Urothelium cell line (cell line): ENCODE measurements around the gene CHRNG.
A peak's percentile ranks its signal among the peaks of the same experiment; 100 is the strongest.

ENCODE experiments used
- DNase-seq: peaks from one replicate; pipeline ENCODE4 v3.0.0; 2011; ENCODE audit warnings: low spot score, mixed read lengths
- FAIRE-seq: peaks from 2 replicates; lab custom pipeline; 2011; peaks lifted over from hg19 to GRCh38; lab: Jason Lieb, UNC

Gene CHRNG

GRCh38 chr2:232504438-232504837 is 35.1 kb upstream of the CHRNG start:
- DNase-seq (no peak), FAIRE-seq (no peak)

GRCh38 chr2:232505856-232506255 is 33.6 kb upstream of the CHRNG start:
- FAIRE-seq = no peak

GRCh38 chr2:232506709-232507108 is 32.8 kb upstream of the CHRNG start:
- FAIRE-seq = no peak
- DNase-seq = no peak

More at GRCh38 chr2:232505856-232506255, 33.6 kb upstream of the CHRNG start:
- DNase-seq = no peak

DNA sequence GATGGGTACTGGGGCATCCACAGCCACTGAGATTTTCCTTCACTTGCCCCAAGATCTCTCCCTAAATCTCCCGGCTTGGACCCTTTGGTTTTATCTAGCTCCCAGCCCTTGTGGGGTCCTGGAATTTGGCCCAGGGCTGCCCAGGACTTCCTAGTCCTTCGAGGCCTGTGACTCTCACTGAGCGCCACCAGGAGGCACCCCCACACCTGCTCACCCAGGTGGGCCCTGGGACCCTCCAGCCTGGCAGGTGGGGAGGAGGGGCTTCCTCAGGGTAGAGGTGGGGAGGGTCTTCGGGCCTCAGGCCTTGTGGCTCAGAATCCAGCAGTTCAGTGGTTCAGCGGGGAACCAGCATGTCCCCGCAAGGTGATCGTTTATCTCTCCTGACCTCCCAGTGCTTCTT is 31.2 kb upstream of the CHRNG start:
- no peak for FAIRE-seq

DNA sequence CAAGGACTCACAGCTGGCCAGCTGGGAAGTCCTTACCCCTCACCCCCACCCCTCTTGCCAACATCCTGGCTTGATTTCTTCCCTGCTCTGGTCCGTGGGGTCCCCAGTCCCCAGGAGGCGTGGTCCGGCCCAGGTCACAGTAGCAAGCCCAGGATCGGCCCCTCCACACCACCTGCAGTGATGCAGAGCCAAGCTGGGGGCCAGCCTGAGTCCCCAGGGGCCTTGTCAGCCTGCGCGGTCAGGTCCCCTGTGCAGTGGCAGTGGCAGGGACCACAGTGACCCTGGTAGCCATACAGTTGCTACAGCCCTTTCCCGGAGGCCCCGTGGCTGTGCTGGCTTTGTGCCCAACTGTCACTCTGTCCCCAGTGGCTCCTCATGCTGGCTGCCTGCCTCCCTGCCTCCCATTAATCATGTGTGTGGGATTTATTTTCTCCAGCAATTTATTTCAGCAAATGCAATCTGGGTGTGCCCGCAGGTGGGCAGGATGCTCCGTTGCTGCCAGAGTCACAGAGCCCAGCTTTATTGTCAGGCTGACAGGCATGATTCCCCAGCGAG is 28.1 kb upstream of the CHRNG start:
- DNase-seq (no peak), FAIRE-seq (no peak)

More for the DNA sequence above, 31.2 kb upstream of the CHRNG start:
- no peak for DNase-seq

DNA sequence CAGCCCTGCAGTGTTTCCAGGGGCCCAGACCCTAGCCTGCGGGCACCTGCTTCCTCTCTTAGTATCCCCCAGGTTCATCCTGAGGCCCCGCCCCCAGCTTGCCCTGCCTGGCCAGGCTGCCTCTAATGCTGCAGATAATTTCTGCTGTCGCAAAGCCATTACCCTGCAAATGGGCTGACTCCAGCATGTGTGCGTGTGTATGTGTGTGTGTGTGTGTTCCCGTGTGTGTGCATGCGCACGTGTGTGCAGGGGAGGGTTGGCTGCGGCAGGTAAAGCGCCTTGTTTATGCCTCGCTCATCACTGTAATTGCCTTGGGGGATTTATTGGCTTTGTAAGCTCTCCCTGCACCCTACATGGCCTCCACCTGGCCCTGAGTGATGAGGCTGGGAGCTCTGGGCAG is 26.9 kb upstream of the CHRNG start:
- DNase-seq = no peak
- no peak for FAIRE-seq

DNA sequence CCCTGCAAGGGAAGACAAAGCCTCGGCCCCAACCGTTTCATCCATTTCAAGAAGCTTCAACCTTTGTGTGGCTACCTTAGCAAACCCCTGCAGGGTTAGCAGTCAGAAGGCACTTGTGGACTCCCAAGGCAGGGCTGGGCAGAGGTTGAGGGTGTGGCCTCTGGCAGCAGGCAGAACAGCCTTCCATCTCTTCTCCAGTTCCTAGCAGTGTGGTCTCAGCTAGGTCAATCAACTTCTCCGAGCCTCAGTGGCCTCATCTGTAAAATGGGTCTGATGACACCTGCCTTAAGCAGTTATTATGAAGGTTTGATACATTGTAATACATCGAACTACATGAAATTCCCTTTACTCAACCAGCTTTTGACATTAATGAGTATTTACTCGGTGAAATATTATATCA is 26.1 kb upstream of the CHRNG start:
- FAIRE-seq = no peak
- DNase-seq = no peak

DNA sequence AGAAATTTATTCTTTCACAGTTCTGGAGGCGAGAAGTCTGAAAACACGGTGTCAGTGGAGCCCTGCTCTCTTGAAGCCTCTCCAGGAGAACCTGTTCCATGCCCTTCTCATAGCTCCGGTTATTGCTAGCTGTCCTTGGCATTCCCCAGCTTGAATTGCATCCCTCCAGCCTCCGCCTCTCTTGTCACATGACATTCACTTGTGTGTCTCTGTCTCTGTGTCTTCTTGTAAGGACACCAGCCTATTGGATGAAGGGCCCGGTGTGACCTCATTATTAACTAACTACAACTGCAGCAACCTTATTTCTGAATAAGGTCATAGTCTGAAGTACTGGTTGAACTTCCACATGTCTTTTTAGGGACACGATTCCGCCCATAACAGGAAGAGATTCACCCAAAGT is 23.9 kb upstream of the CHRNG start:
- no peak for FAIRE-seq
- DNase-seq = no peak

- DNase-seq (no peak), FAIRE-seq (no peak)
Measured at GRCh38 chr2:232516551-232516950, 22.9 kb upstream of the CHRNG start.

DNA sequence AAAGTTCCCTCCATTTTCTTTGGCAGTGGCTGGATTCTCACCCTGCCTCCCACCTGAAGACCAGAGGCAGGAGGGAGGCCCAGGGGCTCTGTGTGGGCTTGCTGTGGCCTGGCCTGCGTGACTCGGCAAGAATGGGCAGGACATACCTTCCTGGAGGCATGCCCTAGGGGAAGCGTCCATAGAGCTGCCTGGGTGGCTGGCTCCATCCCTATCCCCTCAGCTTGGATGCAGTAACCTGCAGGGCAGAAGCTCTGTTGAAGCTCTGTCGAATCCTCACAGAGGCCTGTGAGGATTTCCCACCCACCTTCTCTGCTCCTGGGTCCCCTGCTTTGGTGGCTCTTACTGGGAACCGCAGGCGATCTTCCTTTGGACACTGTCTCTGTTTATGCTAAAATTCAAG is 20.6 kb upstream of the CHRNG start:
- FAIRE-seq (no peak), DNase-seq (no peak)

DNA sequence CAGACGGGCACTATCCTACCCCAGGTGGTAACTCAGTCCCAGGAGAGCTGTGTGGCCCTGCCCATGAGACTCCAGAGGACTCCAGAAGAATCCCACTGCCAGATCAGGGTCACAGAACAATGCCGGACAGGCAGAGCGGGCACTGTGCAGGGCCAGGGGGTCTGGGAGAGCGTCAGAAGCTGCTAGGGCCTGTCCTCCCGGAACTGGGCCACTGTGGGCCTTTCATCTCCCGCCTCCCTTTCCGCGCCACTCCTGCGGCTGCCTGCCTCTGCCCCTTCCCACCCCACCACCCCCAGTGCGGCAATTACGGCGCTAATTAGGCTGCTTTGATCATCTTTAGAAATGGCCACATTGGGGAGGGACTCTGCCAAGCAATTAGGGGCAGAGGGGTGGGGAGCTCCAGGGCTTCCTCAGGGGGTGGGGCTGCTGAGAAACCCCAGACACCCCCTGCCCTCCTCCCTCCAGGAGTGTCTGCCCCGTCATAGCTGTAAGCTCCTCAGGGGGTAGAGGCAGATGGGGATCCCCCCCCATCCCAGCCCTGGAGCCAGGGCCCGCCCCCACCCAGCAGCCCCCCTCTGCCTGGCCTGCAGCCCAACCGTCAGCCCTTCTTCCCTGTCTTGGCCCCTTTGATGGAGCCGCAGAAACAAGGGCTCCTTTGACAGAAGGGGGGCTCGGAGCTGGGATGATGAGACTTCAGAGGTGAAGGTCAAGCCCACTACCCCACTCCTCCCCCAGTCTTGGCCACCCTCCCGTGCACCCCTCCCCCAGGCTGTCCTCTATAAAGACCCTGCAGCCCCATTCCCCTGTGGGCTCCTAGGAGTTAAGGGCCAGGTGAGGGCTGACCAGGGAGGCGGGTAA is 19.7 kb upstream of the CHRNG start, which contains the start of gene PRSS56:
PRSS56 (plus strand) TSS at position 808 of the 858 bp plus-strand sequence. CDS start 211 bp downstream, outside the sequence.
- DNase-seq (no peak), FAIRE-seq (no peak)

- DNase-seq = no peak
- FAIRE-seq = no peak
Measured at GRCh38 chr2:232520489-232520888, 19.0 kb upstream of the CHRNG start.

- no peak for FAIRE-seq
- DNase-seq = no peak
Measured at GRCh38 chr2:232521098-232521497, 18.4 kb upstream of the CHRNG start.

DNA sequence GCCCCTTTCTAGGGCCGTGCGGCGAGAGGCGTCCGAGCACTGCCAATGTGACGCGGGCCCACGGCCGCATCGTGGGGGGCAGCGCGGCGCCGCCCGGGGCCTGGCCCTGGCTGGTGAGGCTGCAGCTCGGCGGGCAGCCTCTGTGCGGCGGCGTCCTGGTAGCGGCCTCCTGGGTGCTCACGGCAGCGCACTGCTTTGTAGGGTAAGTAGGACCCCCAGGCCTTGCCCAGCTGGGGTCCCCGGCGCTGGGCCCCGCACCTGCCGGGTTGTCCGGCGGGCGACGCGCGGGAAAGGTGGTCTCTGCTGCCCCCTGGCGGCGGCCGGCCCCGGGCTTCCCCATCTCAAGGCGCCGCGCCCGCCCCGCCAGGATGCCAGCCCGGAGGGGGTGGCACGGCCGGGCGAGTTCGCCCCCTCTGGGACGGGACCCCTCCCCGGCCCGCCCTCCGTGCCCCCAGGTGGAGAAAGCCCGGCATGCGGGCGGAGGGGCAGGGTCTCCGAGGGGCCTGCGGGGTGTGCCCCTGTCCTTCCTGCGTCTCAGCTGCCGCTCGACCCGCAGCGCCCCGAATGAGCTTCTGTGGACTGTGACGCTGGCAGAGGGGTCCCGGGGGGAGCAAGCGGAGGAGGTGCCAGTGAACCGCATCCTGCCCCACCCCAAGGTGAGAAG is 17.4 kb upstream of the CHRNG start:
- DNase-seq (peak; percentile 86), FAIRE-seq (no peak)

DNA sequence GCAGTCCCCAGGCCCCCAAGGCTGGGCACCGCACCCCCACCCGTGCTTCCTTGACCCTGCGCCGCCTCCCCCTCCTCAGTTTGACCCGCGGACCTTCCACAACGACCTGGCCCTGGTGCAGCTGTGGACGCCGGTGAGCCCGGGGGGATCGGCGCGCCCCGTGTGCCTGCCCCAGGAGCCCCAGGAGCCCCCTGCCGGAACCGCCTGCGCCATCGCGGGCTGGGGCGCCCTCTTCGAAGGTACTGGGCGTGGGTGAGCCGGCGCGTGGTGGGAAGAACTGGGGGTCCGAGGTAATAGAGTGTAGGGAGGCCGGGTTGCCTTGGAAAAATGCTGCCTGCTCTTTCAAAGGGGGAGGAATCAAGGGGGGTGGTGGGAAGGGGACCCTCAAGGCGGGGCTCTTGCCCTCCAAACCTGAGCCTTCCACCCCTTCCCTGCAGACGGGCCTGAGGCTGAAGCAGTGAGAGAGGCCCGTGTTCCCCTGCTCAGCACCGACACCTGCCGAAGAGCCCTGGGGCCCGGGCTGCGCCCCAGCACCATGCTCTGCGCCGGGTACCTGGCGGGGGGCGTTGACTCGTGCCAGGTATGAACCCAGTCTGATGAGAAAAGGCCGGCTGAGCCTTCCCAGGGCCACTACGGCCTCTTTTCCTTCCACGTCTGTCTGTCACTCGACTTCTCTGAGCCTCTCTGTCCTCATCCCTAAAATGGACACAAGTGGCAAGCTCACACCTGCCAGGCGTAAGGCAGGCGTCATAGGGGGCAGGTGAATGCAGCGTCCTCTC is 16.7 kb upstream of the CHRNG start:
- FAIRE-seq = no peak
- no peak for DNase-seq

DNA sequence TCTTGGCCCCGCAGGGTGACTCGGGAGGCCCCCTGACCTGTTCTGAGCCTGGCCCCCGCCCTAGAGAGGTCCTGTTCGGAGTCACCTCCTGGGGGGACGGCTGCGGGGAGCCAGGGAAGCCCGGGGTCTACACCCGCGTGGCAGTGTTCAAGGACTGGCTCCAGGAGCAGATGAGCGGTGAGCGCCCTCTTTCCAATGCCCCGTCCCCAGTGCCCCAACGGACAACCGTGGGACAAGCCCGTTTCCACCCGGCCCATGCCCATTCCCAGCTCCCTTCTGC is 16.1 kb upstream of the CHRNG start:
- FAIRE-seq (no peak), DNase-seq (no peak)

GRCh38 chr2:232523682-232524597 is 15.6 kb upstream of the CHRNG start:
- FAIRE-seq = no peak
- no peak for DNase-seq

GRCh38 chr2:232524771-232525170 is 14.7 kb upstream of the CHRNG start:
- no peak for FAIRE-seq

DNA sequence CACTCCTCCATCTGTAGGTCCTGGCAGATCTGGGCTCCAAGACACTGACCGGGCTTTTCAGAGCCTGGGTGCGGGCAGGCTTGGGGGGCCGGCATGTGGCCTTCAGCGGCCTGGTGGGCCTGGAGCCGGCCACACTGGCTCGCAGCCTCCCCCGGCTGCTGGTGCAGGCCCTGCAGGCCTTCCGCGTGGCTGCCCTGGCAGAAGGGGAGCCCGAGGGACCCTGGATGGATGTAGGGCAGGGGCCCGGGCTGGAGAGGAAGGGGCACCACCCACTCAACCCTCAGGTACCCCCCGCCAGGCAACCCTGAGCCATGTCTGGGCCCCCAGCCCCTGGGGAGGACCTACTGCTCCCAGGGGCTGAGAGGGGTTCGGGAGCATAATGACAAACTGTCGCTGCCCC is 14.3 kb upstream of the CHRNG start:
- FAIRE-seq = no peak
- no peak for DNase-seq

More at GRCh38 chr2:232524771-232525170, 14.7 kb upstream of the CHRNG start:
- no peak for DNase-seq

GRCh38 chr2:232525791-232526371 is 13.6 kb upstream of the CHRNG start, which contains the start of gene CHRND:
TSS of gene CHRND (plus strand) at chr2:232526160. CDS start at chr2:232526216, 56 bp downstream.
- FAIRE-seq (no peak), DNase-seq (no peak)
